HG03571 (cell line): ENCODE results near the gene POMC.
"Not testable (repeated sequence)": the region's sequence is repeated elsewhere in the genome, so short reads cannot be mapped to it uniquely, and the experiment has no call there.

Experiments
- ATAC-seq: cut with Tn5 transposase; IDR thresholded peaks from one replicate; pipeline ENCODE4 v1.9.1; 2021; ENCODE audit not compliant: unreplicated experiment

The POMC gene

DNA sequence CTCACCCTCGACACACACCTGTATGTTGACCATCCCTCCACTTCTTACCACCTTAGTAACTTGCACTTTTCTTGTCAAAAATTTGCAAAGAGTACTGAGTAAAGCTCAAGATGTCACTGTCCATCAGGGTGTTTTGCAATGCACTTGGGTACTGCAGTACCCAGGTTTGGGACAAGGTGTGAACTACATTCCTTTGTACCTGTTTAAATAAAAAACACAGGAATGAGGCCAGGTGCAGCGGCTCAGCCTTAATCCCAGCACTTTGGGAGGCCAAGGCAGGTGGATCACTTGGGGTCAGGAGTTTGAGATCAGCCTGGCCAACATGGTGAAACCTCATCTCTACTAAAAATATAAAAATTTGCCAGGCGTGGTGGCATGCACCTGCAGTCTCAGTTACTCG lies 27.8 kb downstream of the POMC start:
- ATAC-seq: not testable (repeated sequence)

DNA sequence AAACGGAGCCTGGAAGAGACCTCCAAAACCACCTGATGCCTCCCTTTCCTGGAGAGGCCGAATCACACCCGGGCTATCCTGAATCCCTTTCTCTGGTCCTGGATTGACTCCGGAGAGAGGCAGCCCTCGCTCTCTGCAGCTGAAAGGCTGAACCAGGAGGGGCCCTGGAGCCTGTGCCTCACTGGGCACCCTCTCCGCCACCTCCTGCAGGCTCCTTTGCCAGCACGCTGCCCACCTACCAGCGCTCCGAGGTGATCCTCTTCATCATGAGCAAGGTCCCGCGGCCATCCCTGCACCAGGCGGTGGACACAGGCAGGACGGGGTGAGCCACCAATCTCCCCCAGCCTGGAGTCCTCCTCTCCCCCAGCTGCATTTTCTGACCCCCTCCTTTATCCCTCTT lies 35.7 kb downstream of the POMC start:
- no peak for ATAC-seq

DNA sequence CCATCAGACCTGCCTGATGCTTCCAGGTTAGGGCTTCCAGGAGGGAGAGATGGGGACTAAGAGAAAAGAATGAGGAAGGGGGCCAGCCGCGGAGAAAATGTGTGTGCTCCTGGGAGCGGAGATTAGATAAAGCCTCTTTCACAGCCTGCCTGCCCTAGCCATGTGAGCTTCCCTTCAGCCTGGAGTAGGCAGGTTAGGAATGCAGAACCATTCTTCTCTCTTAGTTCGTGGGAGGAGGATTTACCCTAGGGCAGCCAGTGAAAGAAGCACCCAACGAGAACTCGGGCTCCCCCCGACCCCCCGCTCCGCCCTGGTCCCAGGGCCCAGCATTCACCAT lies 36.1 kb downstream of the POMC start:
- no peak for ATAC-seq

DNA sequence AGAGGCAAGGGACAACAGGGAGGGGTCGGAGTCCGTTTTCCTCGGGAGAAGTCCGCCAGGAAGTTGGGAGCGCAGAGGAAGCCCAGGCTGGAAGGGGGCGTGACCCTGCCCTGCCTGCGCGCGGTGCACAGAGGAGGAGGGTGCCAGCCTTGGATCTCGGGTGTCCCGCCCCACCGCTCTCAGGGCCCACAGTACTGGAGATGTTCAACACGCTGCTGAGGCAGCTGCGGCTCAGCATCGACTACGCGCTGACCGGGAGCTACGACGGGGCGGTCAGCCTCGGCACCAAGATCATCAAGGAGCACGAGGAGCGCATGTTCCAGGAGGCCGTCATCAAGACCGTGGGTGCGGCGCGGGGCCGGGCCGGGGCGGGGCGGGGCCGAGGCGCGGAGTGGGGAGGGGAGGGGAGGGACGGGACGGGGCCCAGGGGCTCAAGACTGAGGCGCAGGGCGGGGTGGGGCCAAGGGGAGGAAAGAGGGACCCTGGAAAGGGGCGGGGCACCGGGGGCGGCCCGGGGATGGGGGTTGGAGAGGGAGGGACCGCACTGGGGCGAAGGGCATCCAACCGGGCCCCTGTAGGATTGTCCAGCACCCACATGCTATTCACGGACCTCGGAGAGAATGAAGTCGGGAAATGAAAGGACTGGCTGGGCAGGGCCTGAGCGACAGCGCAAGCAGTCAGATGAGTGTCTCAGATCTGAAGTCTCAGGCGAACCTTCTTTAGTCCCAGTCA lies 36.6 kb downstream of the POMC start:
- ATAC-seq: no peak

DNA sequence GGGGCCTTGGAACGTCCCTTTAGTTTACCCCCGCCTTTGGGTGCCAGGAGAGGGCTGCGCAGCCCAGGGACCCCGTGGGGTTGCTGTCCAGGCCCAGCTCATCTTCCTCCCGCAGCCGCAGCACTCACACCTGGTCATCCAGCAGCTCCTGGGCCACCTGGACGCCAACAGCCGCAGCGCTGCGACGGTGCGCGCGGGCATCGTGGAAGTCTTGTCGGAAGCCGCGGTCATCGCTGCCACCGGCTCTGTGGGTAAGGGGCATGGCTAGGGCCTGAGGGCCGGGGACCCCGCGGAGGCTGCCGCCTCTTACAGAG lies 37.2 kb downstream of the POMC start:
- no peak for ATAC-seq

DNA sequence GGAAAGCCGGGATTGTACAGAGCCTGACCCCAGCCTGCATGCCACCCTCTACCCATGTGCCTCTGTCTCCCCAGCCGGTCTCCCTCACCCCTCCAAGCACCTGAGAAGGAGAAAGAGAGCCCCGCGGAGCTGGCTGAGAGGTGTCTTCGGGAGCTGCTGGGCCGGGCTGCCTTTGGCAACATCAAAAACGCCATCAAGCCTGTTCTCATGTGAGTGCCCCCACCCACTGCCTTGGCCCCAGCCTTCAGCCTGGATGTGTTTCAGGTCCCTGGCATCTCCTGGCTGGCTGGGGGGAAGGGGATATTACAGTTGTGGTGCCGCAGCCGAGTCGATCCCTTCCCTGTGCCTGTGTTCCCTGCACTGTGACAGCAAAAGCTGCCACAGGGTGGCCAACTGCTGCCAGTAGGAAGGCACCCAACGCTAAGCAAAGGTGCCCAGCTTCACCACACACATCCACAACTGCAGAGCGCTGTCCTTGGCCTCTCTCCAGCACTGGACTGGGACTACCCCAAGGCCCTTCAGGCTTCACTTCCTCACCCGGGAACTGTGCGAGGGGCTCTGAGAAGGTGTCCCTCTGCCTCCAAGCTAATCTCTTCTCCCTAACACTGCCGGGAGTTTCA lies 38.4 kb downstream of the POMC start:
- ATAC-seq: no peak

DNA sequence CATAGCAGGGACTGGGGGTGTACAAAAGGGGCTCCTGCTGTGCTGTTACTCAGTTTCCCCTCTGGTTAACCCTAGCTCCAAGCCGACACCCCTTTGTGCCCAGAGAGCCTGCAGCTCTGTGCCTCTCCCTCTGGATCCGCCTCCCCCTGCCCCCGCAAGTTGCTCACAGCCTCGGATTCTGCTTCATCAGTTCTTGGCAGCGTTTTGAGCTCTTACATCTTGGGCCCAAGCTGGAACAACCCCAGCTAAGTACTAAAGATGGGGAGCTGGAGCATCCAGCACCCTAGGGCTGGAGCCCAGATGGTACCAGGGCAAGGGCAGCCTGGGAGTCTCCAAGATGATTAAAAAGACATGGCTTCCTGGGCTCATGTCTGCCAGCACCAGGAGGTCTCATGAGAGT lies 40.7 kb downstream of the POMC start:
- no peak for ATAC-seq

DNA sequence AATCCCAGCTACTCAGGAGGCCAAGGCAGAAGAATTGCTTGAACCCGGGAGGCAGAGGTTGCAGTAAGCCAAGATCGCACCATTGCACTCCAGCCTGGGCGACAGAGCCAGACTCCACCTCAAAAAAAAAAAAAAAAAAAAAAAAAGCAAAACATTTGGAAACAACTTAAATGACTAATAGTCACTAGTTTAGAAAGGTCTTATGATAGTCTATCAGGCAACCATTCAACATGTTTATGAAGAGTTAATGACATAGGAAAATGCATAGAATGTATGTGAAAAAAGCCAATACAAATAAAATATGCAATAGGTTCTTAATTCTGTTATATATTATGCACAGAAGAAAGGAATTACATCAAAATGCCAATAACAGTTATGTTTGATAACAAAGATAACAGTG lies 41.3 kb downstream of the POMC start:
- not testable (repeated sequence) for ATAC-seq

DNA sequence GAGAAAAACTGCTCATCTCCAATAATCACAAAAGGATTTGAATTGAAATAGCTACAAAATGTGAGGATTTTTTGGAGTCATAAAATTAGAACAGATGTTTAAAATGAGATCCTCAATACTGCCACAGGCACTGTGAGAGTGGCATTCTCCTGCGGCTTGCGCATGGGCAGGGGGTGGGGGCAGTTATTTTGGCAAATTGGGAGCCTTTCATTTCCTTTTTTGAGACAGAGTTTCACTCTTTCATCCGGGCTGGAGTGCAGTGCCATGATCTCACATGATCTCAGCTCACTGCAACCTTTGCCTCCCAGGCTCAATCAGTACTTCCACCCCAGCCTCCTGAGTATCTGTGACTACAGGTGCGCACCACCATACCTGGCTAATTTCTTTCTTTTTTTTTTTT lies 42.4 kb downstream of the POMC start:
- no peak for ATAC-seq

DNA sequence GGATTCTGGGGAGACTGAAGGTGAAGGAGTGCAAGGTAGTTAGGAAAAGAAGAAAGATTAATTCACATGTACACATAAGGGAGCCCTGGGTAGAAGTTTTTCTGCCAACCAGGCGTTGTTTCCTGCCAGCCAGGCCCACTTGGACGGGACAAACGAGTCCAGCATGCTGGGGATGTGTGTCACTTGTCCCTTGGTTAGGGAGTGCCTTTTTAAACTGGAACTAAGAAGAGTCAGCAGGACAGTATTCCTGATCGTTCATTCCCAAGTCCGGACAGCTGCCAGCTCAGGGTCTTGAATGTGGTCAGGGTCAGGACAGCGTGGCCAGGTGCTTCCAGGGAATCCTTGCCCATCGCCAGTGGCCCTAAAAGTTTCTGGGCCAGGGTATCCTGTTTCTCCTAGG lies 43.2 kb downstream of the POMC start:
- no peak for ATAC-seq

DNA sequence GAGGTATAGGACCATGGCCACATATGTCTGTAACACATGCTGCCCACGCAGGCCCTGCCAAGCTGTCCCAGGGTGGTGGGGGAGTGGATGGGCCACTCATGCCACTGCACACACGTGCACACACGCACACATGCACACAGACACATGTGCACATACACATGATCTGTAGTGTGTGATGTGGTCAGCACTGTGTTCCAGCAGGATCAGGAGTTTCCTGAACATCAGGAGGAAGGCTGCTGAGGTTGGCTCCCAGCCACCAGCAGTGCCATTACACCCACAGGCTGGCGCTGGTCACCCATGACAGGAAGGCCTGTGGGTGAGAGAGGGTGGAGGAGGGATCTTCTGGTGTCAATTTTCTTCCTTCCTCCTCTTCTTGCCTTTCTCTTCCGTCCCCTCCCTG lies 44.7 kb downstream of the POMC start:
- no peak for ATAC-seq

DNA sequence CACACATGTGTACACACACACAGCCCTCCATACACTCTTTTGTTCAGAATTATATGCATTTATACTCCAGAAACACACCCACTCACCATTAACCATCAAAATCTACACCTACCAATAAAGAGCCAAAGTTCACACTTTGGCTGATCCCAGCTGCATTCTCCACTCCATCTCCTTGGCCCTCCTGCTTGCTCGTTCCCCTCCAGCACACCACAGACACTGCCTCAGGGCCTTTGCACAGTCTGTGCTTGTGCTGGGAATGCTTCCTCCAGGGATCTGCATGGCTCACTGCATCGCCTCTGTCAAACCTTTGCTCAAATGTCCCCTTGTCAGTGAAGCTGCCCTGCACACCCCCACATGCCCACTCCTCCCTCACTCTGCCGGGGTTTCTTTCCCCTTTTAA lies 46.0 kb downstream of the POMC start:
- ATAC-seq: no peak

DNA sequence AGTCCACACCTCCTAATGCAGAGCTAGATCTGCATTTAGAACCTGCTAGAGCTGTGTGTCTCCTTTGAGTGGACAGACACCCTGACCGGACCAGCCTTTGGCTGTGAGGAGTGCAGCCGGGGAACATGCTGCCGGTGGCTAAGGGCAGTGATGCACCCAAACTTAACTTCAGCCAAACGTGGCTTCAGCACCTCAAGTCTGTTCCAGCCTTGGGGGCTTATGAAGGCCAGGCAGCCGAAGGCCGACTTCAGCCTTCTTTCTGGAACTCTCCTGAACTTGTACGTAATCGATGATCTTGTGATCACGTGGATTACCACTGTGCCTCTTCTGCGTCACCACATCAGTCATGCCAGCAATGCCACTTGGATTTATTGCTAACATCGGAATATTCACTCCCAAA lies 49.1 kb downstream of the POMC start:
- no peak for ATAC-seq

DNA sequence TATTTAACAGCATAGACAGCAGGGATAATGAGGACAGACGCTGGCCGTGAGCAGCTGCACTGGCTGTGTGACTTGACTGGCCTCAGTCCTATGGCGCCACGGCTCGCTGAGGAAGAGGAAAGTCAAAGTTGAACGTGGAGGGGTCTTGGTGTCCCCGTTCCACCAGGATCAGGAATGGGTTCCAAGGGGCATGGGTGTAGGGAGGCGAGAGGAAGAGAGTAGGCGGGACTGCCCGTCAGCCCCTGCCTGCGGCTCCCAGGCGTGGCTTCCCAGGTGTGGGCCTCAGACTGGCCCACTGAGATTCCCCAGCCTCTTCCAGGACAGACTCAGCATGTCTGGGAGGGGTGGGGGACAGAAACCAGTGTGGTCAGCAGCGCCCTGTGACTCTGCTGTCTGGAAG lies 51.4 kb downstream of the POMC start:
- ATAC-seq: no peak

DNA sequence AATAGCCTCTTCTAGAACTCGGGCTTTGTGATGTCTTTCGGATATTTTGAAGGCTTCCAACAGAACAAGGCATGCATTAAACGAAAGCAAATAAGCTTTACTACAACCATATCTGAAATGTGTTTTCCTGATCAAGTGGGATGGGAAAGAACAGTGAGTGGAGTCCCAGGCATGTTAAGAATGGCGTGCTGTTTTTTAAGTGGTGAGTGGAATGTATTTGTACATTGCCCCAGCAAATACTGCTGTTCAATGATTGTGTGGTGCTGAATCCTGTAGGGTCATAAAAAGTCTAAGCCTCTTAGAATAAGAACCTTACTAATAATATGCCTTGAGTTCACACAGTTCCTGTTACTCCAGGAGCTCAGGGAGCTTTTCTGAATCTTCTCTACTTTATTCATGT lies 52.5 kb downstream of the POMC start:
- no peak for ATAC-seq

DNA sequence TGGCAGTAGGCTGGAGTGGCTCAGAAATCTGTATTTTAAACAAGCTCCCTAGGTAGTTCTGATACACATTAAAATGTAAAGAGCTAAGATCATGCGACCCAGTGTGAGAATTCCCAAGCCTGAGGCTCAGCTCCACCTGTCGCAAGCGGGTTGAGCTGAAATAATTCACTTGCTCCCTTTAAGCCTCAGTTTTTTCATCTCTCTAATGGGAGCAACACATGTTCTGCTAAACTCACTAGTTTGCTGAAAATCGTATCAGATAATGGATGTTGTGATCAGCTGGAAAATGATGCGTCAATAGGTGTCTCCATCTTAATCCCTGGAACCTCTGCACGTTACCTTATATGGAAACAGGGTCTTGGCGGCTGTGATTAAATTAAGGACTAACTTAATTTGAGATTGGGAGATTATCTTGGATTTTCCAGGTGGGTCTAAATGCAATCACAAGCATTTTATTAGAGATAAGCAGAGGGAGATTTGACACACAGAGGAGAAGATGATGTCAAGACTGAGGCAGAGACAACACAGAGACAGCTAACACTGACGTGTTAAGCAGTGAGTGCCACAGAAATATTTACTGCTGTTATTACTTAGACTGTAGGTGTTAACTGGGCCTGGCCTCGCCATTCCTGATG lies 53.0 kb downstream of the POMC start:
- no peak for ATAC-seq

DNA sequence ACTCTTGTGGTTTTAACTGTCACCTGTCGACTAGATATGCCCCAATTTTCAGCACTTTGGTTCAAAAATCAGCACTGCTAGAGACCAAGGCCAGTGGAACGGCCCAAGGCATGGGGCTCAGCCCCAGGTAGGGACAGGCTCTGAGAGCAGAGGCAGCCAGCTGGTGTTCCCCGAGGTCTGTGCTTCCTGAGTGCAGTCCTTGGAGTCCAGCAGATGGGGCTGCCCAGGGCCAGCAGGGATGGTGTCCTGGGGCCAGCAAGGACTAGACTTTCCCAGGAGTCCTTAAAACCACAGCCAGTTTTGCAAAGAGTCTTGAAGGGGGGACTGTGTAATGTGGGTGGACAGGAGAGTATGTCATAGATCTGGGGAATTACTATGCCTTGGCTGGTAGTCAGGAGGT lies 56.3 kb downstream of the POMC start:
- ATAC-seq: no peak
